ENCODE results near the gene DHCR24.

DNA sequence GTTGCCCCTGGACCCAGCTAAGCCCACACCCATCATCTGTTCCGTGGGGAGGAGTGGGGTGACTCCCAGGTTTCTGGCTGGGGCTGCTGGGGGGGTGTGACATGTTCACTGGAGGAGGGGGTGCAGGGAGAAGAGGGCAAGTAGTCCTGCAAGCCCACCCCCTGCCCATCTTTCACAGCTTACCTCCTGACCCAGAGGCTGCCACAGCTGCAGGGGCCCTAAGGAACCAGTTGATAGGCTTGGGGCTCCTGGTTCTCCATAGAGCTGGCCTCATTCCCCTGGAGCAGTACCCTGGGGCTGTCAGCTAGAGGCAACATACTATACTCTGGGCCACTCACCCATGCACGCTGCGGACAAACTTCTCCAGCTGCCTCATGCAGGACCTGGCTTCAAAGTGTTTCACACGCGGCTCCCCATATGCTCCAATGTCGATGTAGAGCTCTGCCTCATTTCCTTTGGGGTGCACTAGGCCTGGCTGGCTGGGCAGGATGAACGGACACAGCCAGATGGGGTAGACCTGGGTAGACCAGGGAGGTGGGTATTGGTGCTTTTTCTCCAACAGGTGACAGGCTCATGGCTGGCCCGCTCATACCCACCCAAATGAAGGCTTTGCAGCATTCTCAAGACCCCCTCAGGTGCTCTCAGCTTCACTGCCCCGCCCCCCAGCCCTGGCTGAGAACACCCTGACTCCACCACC is 33.8 kb downstream of the DHCR24 start:
- no peak for TF ChIP-seq POLR2A (IDR thresholded peaks at IDR 0.05)
- no peak for TF ChIP-seq EP300 (IDR thresholded peaks at IDR 0.05)
- no peak for TF ChIP-seq CTCF (IDR thresholded peaks at IDR 0.05)
